Measurements from ENCODE around the gene RPS6KA5.

- no peak for TF ChIP-seq POLR2A (IDR thresholded peaks at IDR 0.05)
- no peak for TF ChIP-seq CTCF (IDR thresholded peaks at IDR 0.05)
Observed at GRCh38 chr14:90886297-90886815, 174.1 kb downstream of the RPS6KA5 start.

All from gastroesophageal sphincter (tissue), 3 donors.